Middle frontal gyrus (tissue), 1 donor: Measurements from ENCODE around the gene GOLPH3.
"Not testable (repeated sequence)": the region's sequence is repeated elsewhere in the genome, so short reads cannot be mapped to it uniquely, and the experiment has no call there.

ENCODE experiments used
- DNase-seq: peaks from one replicate; pipeline ENCODE4 v3.0.0-alpha.2; 2015; ENCODE audit warnings: low spot score; ENCODE audit errors: extremely low spot score

The GOLPH3 gene

DNA sequence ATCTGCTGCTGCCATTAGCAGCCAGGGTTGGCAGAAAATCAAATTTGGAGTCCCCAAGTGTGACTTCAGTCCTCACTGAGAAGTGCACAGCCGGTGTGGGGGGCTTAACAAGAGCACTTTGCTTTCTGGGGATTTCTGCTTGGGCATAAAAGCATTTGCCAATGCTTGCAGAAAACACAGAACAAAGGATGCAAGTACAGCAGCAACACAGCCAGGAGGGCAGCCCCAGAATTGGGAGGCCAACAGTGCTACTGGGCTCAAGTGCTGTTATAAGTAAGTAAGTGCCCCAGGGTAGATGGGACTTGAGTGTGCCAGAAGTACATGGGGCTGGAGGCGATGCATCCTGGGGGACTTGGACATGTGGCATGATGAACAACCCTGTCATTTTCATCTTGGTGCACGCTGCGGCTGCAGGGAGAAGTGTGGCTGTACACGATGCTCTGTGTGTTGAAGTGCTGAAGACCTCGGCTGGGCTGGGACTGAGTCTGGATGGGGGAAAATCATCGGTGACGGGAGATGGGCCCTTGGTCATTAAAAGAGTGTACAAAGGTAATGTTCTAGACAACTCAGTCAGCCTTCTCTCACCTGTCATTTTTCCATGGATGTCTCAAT, 73.3 kb downstream of the GOLPH3 start:
- DNase-seq, result no peak

DNA sequence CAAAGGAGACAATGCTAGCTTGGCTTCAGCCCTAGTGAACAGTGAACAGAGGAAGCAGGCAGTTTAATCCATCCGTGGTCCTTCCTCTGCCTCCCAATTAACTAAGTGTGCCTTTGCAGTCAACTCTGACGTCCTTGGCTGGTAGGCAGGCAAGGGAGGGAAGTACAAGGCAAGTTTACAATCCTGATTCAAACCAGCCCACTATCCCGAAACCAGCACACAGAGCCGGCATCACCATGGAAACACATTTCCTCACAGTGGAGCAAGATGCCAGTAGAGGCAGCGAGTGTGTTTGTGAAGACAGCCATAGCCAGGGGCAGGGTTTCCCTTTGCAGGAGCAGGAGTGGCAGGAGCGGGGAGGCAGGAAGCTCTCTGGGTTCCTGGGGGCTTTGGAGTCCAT, 73.9 kb downstream of the GOLPH3 start:
- peak; percentile 81 for DNase-seq

GRCh38 chr5:32099486-32100035, 74.6 kb downstream of the GOLPH3 start:
- no peak for DNase-seq

GRCh38 chr5:32098890-32099310, 75.2 kb downstream of the GOLPH3 start:
- no peak for DNase-seq

DNA sequence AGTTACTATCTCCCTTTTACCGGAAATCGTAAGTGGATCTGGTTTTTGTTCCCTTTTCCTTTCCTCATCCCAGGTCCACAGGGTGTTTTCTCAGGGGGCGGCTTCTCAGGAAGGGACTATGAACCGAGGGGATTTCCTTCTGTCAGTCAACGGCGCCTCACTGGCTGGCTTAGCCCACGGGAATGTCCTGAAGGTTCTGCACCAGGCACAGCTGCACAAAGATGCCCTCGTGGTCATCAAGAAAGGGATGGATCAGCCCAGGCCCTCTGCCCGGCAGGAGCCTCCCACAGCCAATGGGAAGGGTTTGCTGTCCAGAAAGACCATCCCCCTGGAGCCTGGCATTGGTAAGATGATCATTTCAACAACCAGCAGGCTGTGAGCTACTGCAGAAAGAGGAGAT, 75.8 kb downstream of the GOLPH3 start:
- DNase-seq, result no peak

GRCh38 chr5:32096891-32097595, 77.1 kb downstream of the GOLPH3 start:
- no peak for DNase-seq

GRCh38 chr5:32095261-32095671, 78.9 kb downstream of the GOLPH3 start:
- DNase-seq, result no peak

DNA sequence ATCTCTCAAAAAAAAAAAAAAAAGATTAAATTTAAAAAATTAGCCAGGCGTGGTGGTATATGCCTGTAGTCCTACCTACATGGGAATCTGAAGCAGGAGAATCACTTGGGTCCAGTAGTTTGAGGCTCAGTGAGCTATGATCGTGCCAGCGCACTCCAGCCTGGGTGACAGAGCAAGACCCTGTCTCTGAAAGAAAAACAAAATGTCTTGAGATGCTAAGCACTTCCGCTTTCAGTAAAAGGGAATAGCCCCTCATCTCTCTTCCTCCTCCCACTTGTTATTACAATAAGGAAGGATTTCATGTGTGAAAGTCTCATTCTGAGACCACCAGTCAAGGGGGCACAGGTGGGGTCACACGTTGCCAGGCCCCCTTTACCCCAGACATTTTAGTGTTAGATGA, 79.4 kb downstream of the GOLPH3 start:
- no peak for DNase-seq

DNA sequence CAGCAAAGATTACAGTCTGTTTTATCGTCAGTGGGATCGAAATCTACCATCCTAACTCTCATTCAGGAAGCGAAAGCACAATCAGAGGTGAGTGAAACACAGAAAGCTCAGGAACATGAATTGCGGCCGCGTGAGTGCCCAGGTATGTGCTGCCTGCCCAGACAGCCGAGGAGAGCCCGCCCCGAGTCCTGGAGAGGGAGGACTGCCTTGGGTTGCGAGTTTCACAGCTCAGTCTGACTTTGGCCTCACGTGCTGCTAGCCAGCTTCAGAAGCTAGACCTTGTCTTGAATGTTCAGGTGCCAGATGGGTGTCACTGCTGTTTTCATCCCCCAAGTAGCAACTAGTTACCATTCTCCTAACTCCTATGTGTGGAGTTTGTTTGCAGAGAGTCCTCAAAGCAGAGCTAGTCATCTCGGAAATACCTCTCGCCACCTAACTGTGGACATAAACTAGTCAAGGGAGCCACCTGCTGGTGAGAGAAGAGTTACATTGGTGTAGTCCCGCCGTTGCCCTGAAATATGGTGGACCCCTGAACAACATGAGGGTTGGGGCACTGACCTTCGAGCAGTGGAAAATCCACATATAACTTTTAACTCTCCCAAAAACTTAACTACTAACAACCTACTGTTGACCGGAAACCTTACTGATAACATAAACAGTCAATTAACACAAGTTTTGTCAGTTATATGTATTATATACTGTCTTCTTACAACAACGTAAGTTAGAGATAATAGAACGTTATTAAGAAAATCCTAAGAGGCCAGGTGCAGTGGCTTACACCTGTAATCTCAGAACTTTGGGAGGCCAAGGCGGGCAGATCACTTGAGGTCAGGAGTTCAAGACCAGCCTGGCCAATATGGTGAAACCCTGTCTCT, 80.9 kb downstream of the GOLPH3 start:
- DNase-seq, result peak; percentile 74

DNA sequence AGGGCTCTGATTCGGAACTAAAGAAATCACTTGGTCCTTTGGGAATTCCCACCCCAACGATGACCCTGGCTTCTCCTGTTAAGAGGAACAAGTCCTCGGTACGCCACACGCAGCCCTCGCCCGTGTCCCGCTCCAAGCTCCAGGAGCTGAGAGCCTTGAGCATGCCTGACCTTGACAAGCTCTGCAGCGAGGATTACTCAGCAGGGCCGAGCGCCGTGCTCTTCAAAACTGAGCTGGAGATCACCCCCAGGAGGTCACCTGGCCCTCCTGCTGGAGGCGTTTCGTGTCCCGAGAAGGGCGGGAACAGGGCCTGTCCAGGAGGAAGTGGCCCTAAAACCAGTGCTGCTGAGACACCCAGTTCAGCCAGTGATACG, 83.4 kb downstream of the GOLPH3 start:
- no peak for DNase-seq

- no peak for DNase-seq
These were observed 83.9 kb downstream of the GOLPH3 start for GRCh38 chr5:32090026-32090754.

DNA sequence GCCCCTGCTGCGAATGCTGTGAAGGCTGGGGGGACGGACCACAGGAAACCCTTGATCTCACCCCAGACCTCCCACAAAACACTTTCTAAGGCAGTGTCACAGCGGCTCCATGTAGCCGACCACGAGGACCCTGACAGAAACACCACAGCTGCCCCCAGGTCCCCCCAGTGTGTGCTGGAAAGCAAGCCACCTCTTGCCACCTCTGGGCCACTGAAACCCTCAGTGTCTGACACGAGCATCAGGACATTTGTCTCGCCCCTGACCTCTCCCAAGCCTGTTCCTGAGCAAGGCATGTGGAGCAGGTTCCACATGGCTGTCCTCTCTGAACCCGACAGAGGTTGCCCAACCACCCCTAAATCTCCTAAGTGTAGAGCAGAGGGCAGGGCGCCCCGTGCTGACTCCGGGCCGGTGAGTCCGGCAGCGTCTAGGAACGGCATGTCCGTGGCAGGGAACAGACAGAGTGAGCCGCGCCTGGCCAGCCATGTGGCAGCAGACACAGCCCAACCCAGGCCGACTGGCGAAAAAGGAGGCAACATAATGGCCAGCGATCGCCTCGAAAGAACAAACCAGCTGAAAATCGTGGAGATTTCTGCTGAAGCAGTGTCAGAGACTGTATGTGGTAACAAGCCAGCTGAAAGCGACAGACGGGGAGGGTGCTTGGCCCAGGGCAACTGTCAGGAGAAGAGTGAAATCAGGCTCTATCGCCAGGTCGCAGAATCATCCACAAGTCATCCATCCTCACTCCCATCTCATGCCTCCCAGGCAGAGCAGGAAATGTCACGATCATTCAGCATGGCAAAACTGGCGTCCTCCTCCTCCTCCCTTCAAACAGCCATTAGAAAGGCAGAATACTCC, 84.7 kb downstream of the GOLPH3 start:
- DNase-seq, result no peak

GRCh38 chr5:32088214-32088613, 85.9 kb downstream of the GOLPH3 start:
- no peak for DNase-seq

DNA sequence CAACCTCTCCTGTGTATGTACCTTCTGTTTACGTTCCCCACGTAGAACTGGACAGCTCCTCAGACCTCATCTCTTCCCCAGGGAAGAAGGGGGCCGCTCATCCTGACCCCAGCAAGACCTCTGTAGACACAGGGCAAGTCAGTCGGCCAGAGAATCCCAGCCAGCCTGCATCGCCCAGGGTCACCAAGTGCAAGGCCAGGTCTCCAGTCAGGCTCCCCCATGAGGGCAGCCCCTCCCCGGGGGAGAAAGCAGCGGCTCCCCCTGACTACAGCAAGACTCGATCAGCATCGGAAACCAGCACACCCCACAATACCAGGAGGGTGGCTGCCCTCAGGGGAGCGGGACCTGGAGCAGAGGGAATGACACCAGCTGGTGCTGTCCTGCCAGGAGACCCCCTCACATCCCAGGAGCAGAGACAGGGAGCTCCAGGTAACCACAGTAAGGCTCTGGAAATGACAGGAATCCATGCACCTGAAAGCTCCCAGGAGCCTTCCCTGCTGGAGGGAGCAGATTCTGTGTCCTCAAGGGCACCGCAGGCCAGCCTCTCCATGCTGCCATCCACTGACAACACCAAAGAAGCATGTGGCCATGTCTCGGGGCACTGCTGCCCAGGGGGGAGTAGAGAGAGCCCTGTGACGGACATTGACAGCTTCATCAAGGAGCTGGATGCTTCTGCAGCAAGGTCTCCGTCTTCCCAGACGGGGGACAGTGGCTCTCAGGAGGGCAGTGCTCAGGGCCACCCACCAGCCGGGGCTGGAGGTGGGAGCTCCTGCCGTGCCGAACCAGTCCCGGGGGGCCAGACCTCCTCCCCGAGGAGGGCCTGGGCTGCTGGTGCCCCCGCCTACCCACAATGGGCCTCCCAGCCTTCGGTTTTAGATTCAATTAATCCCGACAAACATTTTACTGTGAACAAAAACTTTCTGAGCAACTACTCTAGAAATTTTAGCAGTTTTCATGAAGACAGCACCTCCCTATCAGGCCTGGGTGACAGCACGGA, 86.7 kb downstream of the GOLPH3 start:
- no peak for DNase-seq

DNA sequence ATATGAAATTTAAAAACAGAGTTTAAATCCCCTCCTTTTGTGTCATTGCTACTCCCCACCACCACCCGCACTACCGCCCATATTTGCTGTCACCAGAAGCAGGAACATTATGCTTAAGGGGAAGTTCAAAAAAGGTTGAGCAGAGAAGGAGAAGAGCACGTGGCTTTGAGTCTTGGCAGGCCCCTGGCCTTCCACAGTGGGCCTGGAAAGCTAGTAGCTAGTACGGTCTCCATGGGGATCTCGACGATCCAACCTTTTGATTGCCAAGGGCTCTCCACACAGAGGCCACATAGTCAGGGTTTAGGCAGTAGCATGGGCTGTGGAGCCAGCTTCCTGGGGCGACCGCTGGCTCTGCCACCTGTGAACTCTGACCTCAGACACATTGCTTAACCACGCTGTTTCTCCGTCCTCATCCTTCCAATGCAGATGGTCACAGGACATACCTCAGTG, 90.1 kb downstream of the GOLPH3 start:
- no peak for DNase-seq

- DNase-seq, result no peak
These were observed 91.4 kb downstream of the GOLPH3 start for GRCh38 chr5:32082701-32083100.

- not testable (repeated sequence) for DNase-seq
These were observed 93.6 kb downstream of the GOLPH3 start for GRCh38 chr5:32080565-32080964.

DNA sequence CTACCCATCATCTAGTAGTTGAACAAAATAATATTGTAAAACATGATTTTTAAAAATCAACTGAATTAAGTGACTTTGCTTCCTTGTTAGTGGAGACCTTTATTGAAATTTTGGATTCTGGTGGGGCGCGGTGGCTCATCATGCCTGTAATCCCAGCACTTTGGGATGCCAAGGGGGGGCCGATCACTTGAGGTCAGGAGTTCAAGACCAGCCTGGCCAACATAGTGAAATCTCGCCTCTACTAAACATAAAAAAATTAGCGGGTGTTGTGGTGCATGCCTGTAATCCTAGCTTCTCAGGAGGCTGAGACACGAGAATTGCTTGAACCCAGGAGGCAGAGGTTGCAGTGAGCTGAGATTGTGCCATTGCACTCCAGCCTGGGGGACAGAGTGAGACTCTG, 95.3 kb downstream of the GOLPH3 start:
- not testable (repeated sequence) for DNase-seq
